Smooth muscle cell of the brain vasculature (primary cell): Measurements from ENCODE around the gene EMILIN1.

Experiments
- DNase-seq: peaks from one replicate; pipeline ENCODE4 v3.0.0-alpha.2; 2012; ENCODE audit warnings: low read depth, low spot score

Gene EMILIN1

GRCh38 chr2:27122791-27123190 lies 44.4 kb downstream of the EMILIN1 start:
- DNase-seq, result no peak

DNA sequence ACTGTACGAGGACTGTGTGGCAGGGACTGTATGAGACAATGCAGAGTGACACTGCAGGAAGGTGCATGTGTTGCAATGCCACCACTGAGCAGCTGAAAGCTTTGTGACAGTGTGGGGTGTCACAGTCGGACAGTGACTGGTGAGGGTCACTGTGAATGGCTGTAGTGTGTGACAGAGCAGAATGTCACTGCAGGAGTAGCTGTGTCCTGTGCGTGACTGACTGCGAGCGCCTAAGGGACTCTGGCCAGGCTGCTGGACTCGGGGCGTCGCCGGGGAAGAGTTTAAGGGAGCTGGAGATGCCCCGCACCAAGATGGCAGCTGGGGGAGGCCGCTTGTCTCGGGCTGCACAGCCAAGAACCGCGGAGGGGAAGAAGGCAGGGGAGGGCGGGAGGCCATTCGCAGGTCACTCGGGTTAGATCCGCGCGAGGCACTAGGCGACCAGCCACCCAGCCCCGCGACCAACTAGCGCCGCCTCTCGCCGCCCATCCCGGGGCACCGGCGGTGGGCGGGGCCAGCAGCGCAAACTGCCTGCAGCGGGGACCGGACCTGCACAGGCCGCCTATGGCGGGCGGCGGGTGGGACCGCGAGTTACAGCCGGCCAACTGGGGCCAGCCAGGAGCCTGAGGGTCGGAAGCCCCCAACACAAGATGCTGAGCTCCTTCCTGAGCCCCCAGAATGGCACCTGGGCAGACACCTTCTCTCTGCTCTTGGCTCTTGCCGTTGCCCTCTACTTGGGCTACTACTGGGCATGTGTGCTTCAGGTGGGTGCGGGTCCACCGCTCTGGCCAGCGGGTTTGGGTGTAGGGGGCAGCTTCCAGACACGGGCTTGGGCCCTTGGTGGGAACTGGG lies 45.1 kb downstream of the EMILIN1 start, which contains the start of gene ABHD1:
ABHD1 (plus strand) TSS at position 514 of the 849 bp plus-strand sequence; CDS start at position 648, 134 bp downstream.
- no peak for DNase-seq

DNA sequence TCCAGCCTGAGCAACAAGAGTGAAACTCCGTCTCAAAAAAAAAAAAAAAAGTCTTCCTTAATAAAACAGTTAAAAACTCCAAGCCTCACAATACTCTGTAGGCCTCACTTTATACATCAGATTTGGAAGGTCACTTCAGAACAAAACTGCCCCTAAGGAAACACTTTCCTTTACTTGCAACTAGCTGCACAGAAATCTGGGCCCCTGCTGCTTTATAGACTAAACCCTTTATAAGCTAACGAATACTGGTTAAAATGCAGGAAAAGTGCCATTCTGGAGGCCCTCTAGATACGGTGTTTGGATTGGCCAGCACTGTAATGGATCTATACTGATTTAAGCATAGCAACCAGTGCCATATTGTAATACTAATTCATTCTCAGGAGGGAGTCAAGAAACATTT lies 46.7 kb downstream of the EMILIN1 start:
- no peak for DNase-seq

DNA sequence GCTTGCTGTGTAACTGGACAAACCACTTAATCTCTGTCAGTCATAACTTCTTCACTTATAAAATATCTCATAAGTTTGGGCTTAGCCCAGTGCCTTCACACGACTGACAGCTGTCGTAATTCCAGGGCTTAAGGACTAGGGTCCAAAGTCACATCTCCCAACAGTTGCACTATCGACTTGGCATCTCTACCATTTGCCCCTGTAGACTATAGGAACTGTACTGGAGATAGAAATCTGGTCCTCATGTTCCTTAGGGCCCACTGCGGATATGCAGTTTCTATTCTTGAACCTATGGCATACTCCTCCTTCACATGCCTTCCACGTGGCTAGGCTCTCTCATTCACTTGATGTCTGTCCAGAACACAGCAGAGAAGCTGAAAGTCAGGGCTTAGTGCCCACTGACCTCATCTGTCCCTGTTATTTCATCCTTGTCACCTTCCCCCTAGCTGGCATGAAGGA lies 47.9 kb downstream of the EMILIN1 start:
- no peak for DNase-seq

- no peak for DNase-seq
Measured at GRCh38 chr2:27127883-27128667, 49.7 kb downstream of the EMILIN1 start.

GRCh38 chr2:27128668-27129571 lies 50.5 kb downstream of the EMILIN1 start:
- DNase-seq, result no peak

GRCh38 chr2:27130396-27130795 lies 52.0 kb downstream of the EMILIN1 start:
- no peak for DNase-seq

- no peak for DNase-seq
Measured at GRCh38 chr2:27131429-27131828, 53.0 kb downstream of the EMILIN1 start.

DNA sequence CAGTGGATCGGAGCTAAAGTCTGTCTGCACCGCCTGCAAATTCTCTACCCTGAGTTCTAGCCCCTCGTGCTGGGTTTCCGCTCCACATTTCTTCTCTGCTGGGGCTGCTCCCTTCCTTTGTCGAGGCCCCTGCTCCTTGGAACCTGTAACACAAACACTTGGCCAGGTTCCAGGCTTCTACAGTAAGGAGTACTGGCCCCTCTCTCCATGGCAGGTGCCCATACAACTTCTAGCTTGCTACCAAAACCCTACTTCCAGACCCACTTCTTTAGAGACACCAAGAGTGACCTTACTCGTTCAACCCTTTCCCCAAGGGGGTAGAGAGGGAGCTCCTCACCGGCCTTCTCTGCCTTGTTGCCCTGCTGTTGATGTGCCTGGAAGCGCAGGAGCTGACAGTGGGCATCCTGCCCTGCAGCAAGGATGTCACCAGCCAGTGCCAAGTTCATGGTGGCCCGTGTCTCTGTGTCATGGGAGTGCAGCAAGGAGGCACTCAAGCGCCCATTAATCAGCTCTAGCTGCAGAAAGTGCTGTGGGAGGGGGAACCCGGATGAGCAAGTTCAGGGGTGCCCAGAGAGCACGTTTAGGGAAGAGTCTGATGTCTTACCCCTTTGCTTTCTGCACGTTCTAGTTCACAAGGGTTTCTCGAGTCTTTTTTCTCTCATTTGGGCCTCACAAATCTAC lies 54.9 kb downstream of the EMILIN1 start:
- DNase-seq, result no peak

DNA sequence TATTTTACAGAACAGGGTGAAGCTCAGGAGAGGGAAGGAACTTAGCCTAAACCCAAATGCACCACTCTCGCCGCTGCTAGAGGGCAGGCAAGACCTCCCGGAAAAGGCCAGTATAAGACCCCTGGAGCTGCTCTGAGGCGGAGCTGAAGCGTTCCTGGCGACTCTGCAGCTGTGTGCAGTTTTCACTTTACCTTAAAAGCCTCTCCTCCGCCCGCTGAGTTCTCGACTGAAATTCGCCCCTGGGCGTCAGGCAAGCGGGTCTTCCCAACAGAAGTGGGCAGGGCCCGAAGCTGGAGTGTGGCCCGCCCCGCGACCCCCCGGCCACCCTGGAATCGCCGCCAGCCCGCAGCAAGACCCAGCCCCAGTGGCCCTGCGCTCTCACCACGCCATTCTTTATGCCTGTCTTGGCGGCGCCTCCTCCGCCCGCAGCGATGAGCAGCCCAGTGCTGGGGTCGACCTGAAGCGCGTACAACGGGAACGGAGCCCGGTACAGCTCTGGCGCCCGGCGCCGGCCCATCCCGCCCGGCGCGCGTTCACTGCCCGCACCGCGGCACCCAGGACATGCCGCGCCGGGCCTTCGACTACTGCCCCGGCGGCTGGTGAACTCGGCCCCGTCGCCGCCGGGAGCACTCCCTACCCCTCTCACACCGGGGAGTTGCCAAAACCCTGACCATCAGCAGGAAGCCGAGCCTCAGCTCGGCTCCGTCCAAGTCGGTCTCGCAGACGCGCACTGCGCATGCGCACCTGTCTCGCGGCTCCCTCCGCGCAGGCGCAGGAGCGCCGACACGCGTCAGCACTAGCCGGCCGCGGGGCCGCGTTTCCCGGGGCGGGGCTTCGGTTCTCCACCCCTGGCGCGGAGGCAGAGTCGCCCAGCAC lies 55.7 kb downstream of the EMILIN1 start, which contains the start of gene PREB:
PREB (minus strand) TSS at position 732 of the 876 bp plus-strand sequence; CDS start at position 517, 215 bp downstream.
- peak; percentile 90 for DNase-seq

DNA sequence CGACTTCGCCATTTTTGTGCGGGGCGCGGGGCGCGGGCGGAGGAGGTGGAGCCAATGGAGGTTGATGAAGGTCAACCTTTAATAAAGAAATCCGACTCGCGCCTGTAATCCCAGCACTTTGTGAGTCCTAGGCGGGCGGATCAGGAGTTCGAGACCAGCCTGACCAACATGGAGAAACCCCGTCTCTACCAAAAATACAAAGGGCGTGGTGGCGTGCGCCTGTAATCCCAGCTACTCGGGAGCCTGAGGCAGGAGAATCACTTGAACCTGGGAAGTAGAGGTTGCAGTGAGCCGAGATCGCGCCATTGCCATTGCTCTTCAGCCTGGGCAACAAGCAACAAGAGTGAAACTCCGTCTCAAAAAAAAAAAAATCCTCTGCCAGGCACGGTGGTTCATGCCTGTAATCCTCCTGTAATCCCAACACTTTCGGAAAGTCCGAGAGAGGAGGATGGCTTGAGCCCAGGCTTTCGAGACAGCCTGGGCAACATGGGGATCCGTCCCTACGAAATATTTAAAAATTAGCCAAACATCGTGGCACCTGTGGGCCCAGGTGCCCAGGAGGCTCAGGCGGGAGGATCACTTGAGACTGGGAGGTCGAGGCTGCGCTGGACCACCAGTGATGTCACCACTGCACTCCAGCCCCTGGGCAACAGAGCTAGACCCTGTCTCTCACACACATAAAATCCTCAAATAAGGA lies 56.5 kb downstream of the EMILIN1 start:
- no peak for DNase-seq

DNA sequence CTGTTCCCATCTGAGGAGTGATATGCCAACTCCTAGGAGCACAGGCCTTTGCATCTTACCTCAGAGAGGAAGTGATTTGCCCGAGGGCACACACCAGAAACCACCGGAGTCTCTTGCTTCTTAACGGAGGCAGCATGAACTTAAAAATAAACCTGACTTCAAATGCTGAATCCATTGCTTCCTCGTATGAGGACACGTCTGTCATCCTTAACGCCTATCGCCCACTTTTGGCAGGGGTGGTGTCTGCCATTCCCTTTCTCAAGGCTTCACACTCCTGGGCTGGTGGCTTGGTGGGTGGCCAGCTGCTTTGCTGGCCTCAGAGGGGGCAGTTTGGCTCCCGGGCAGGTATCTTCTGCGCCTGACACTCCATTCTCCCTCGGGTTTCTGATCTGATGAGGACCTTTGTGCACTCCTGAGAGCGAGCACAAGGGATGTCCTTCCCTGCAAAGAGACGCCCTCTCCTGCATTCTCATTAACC lies 57.1 kb downstream of the EMILIN1 start:
- no peak for DNase-seq
